ENCODE results near the gene ROR1.
"Not testable (repeated sequence)": the region's sequence is repeated elsewhere in the genome, so short reads cannot be mapped to it uniquely, and the experiment has no call there.

Gene ROR1

GRCh38 chr1:63794939-63795378, 21.1 kb downstream of the ROR1 start:
- DNase-seq = no peak

- DNase-seq = no peak
These were observed 21.6 kb downstream of the ROR1 start for GRCh38 chr1:63795455-63795854.

- no peak for DNase-seq
These were observed 23.4 kb downstream of the ROR1 start for GRCh38 chr1:63797056-63797726.

GRCh38 chr1:63798284-63798683, 24.5 kb downstream of the ROR1 start:
- DNase-seq = no peak

- no peak for DNase-seq
These were observed 25.5 kb downstream of the ROR1 start for GRCh38 chr1:63799307-63799706.

GRCh38 chr1:63799820-63800219, 26.0 kb downstream of the ROR1 start:
- DNase-seq = no peak

GRCh38 chr1:63802109-63802508, 28.3 kb downstream of the ROR1 start:
- DNase-seq = no peak

GRCh38 chr1:63804829-63805484, 31.1 kb downstream of the ROR1 start:
- DNase-seq = no peak

GRCh38 chr1:63807046-63807445, 33.2 kb downstream of the ROR1 start:
- DNase-seq = no peak

- no peak for DNase-seq
These were observed 37.2 kb downstream of the ROR1 start for GRCh38 chr1:63810936-63811469.

- DNase-seq = no peak
These were observed 38.4 kb downstream of the ROR1 start for GRCh38 chr1:63812071-63812700.

GRCh38 chr1:63813829-63814277, 40.0 kb downstream of the ROR1 start:
- DNase-seq = no peak

GRCh38 chr1:63816217-63816815, 42.5 kb downstream of the ROR1 start:
- not testable (repeated sequence) for DNase-seq

- DNase-seq = no peak
These were observed 43.4 kb downstream of the ROR1 start for GRCh38 chr1:63817152-63817667.

GRCh38 chr1:63817700-63818099, 43.9 kb downstream of the ROR1 start:
- no peak for DNase-seq

GRCh38 chr1:63818567-63819325, 44.9 kb downstream of the ROR1 start:
- no peak for DNase-seq

- no peak for DNase-seq
These were observed 46.0 kb downstream of the ROR1 start for GRCh38 chr1:63819795-63820194.

GRCh38 chr1:63821091-63822005, 47.5 kb downstream of the ROR1 start:
- no peak for DNase-seq

GRCh38 chr1:63822540-63822939, 48.7 kb downstream of the ROR1 start:
- DNase-seq = no peak

- no peak for DNase-seq
These were observed 50.6 kb downstream of the ROR1 start for GRCh38 chr1:63824451-63824850.

GRCh38 chr1:63825111-63825510, 51.3 kb downstream of the ROR1 start:
- no peak for DNase-seq
